ENCODE results near the gene ZNF420.

DNA sequence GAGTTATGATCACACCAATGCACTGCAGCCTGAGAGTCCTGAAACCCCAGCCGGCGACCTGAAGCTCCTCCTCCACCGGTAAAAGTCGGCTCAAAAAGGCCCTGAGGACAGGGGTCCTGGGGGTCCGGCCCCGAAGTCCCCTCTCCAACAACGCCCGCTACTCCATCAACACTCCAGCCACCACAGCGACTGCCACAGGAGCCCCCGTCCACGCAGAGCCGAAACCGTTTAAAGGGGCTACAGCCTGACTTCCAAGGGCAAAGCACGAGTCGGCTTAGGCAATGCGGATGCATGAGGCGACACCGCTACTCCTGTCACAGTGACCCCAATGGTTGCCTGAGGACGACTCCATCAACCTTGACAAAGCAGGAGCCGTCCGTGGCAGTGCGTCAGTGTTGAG lies 22.9 kb upstream of the ZNF420 start:
- TF ChIP-seq, protein P1, sequence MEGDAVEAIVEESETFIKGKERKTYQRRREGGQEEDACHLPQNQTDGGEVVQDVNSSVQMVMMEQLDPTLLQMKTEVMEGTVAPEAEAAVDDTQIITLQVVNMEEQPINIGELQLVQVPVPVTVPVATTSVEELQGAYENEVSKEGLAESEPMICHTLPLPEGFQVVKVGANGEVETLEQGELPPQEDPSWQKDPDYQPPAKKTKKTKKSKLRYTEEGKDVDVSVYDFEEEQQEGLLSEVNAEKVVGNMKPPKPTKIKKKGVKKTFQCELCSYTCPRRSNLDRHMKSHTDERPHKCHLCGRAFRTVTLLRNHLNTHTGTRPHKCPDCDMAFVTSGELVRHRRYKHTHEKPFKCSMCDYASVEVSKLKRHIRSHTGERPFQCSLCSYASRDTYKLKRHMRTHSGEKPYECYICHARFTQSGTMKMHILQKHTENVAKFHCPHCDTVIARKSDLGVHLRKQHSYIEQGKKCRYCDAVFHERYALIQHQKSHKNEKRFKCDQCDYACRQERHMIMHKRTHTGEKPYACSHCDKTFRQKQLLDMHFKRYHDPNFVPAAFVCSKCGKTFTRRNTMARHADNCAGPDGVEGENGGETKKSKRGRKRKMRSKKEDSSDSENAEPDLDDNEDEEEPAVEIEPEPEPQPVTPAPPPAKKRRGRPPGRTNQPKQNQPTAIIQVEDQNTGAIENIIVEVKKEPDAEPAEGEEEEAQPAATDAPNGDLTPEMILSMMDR (IDR thresholded peaks at IDR 0.05) = no peak
- TF ChIP-seq POLR2AphosphoS5 (IDR thresholded peaks at IDR 0.05; ENCODE audit: insufficient read depth in 1 of 2, low read depth in 1 of 2) = no peak
- TF ChIP-seq POLR2A (IDR thresholded peaks at IDR 0.05) = no peak
